AG09319 (cell line): Measurements from ENCODE around the gene VPS9D1.
"Not testable (repeated sequence)": the region's sequence is repeated elsewhere in the genome, so short reads cannot be mapped to it uniquely, and the experiment has no call there.

Source experiments
- DNase-seq: peaks from one replicate; pipeline ENCODE4 v3.0.0-alpha.2; 2010; ENCODE audit warnings: low read depth; ENCODE audit errors: extremely low read depth
- CTCF ChIP-seq: IDR thresholded peaks from 2 replicates; pipeline ENCODE4 v1.5.1; 2011; ENCODE audit warnings: low read depth, mild to moderate bottlenecking, inconsistent platforms, low read length, moderate library complexity

VPS9D1 gene

GRCh38 chr16:89695086-89695874 lies 25.4 kb downstream of the VPS9D1 start:
- DNase-seq, result no peak
- no peak for TF ChIP-seq CTCF

- not testable (repeated sequence) for DNase-seq
These were observed 26.0 kb downstream of the VPS9D1 start for GRCh38 chr16:89694784-89695085.

- no peak for DNase-seq
- TF ChIP-seq CTCF, result no peak
These were observed 26.5 kb downstream of the VPS9D1 start for GRCh38 chr16:89693931-89694783.

GRCh38 chr16:89693289-89693731 lies 27.4 kb downstream of the VPS9D1 start:
- TF ChIP-seq CTCF, result no peak
- no peak for DNase-seq

- TF ChIP-seq CTCF, result no peak
- no peak for DNase-seq
These were observed 28.6 kb downstream of the VPS9D1 start for GRCh38 chr16:89691986-89692569.

- DNase-seq, result no peak
- TF ChIP-seq CTCF, result no peak
These were observed 29.3 kb downstream of the VPS9D1 start for GRCh38 chr16:89691231-89691985.

- no peak for TF ChIP-seq CTCF
- no peak for DNase-seq
These were observed 30.3 kb downstream of the VPS9D1 start for GRCh38 chr16:89690392-89690901.

- DNase-seq, result not testable (repeated sequence)
These were observed 31.1 kb downstream of the VPS9D1 start for GRCh38 chr16:89689621-89690020.
